A549 (cell line): ENCODE measurements around the gene PRICKLE1.

ENCODE experiments used
- CEBPB ChIP-seq, 2 experiments: fragments of >200 bp in 1 of 2; sonication (Bioruptor Twin) in 1 of 2; formaldehyde crosslinking in 1 of 2; IDR thresholded peaks; 2 replicates each; pipeline ENCODE4 v1.6.1; 2012 to 2016
- MAZ ChIP-seq: fragments of 150-350 bp; IDR thresholded peaks from 2 replicates; pipeline ENCODE4 v1.6.1; 2014; ENCODE audit warnings: antibody characterized with exemption, low read depth, low read length, borderline replicate concordance
- POLR2A ChIP-seq: IDR thresholded peaks from 2 replicates; pipeline ENCODE4 v1.6.1; 2012; ENCODE audit warnings: mild to moderate bottlenecking, low read length
- SREBF2 ChIP-seq: fragments of 450-650 bp; IDR thresholded peaks from 2 replicates; pipeline ENCODE4 v1.6.1; 2014; ENCODE audit warnings: mild to moderate bottlenecking, moderate library complexity
- USF2 ChIP-seq: fragments of 450-650 bp; IDR thresholded peaks from 2 replicates; pipeline ENCODE4 v1.6.1; 2014; ENCODE audit warnings: antibody characterized with exemption
- TF ChIP-seq, protein P1 (sequence below): fragments of >200 bp; sonication (Bioruptor Twin); formaldehyde crosslinking; IDR thresholded peaks from 3 replicates; pipeline ENCODE4 v1.5.1; 2016
- TF ChIP-seq, protein P2 (sequence below): IDR thresholded peaks from 2 replicates; pipeline ENCODE4 v1.6.1; 2012
- TF ChIP-seq, protein P3 (sequence below): fragments of 200-600 bp; sonication (generic); IDR thresholded peaks from 2 replicates; pipeline ENCODE4 v1.6.1; 2016; ENCODE audit warnings: antibody characterized with exemption, mild to moderate bottlenecking, moderate library complexity

- TF ChIP-seq, protein P1, sequence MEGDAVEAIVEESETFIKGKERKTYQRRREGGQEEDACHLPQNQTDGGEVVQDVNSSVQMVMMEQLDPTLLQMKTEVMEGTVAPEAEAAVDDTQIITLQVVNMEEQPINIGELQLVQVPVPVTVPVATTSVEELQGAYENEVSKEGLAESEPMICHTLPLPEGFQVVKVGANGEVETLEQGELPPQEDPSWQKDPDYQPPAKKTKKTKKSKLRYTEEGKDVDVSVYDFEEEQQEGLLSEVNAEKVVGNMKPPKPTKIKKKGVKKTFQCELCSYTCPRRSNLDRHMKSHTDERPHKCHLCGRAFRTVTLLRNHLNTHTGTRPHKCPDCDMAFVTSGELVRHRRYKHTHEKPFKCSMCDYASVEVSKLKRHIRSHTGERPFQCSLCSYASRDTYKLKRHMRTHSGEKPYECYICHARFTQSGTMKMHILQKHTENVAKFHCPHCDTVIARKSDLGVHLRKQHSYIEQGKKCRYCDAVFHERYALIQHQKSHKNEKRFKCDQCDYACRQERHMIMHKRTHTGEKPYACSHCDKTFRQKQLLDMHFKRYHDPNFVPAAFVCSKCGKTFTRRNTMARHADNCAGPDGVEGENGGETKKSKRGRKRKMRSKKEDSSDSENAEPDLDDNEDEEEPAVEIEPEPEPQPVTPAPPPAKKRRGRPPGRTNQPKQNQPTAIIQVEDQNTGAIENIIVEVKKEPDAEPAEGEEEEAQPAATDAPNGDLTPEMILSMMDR = no peak
- TF ChIP-seq POLR2A (no peak), MAZ (no peak), CEBPB (IDR thresholded peaks at IDR 0.05) (no peak), USF2 (no peak), SREBF2 (no peak)
- TF ChIP-seq, protein P2, sequence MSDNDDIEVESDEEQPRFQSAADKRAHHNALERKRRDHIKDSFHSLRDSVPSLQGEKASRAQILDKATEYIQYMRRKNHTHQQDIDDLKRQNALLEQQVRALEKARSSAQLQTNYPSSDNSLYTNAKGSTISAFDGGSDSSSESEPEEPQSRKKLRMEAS = no peak
- TF ChIP-seq, protein P3, sequence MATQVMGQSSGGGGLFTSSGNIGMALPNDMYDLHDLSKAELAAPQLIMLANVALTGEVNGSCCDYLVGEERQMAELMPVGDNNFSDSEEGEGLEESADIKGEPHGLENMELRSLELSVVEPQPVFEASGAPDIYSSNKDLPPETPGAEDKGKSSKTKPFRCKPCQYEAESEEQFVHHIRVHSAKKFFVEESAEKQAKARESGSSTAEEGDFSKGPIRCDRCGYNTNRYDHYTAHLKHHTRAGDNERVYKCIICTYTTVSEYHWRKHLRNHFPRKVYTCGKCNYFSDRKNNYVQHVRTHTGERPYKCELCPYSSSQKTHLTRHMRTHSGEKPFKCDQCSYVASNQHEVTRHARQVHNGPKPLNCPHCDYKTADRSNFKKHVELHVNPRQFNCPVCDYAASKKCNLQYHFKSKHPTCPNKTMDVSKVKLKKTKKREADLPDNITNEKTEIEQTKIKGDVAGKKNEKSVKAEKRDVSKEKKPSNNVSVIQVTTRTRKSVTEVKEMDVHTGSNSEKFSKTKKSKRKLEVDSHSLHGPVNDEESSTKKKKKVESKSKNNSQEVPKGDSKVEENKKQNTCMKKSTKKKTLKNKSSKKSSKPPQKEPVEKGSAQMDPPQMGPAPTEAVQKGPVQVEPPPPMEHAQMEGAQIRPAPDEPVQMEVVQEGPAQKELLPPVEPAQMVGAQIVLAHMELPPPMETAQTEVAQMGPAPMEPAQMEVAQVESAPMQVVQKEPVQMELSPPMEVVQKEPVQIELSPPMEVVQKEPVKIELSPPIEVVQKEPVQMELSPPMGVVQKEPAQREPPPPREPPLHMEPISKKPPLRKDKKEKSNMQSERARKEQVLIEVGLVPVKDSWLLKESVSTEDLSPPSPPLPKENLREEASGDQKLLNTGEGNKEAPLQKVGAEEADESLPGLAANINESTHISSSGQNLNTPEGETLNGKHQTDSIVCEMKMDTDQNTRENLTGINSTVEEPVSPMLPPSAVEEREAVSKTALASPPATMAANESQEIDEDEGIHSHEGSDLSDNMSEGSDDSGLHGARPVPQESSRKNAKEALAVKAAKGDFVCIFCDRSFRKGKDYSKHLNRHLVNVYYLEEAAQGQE = no peak
Measured at GRCh38 chr12:42432517-42433140, 156.9 kb downstream of the PRICKLE1 start.
